Kidney (tissue), 14 donors: Measurements from ENCODE around the gene MCTP2. TPM values are rescaled to one million over a fixed set of nuclear protein-coding genes. Genes with fewer than 3 reads are reported as not detected.

Experiments
- DNase-seq, 5 donors: peaks; one replicate each; pipeline ENCODE4 v3.0.0-alpha.2; 2013 to 2020
- FAIRE-seq: peaks from 2 replicates; lab custom pipeline; 2012; peaks lifted over from hg19 to GRCh38; lab: Jason Lieb, UNC
- H3K27ac ChIP-seq, 2 donors: one replicate each; pipeline ENCODE4 v1.7.0; 2013; ENCODE audit warnings: low read depth in 2 of 2, low read length in 2 of 2, inconsistent platforms in 1 of 2
- H3K27me3 ChIP-seq: one replicate; pipeline ENCODE4 v1.7.1; 2013; ENCODE audit warnings: low read length, inconsistent platforms; ENCODE audit not compliant: control insufficient read depth, insufficient read depth
- H3K36me3 ChIP-seq, 3 donors: one replicate each; pipeline versions ENCODE4 v1.7.0 to v1.7.1; 2013; ENCODE audit warnings: low read length in 3 of 3, control low read depth in 1 of 3, inconsistent platforms in 1 of 3; ENCODE audit not compliant: insufficient read depth in 3 of 3, control insufficient read depth in 2 of 3
- H3K4me1 ChIP-seq, 3 donors: one replicate each; pipeline versions ENCODE4 v1.7.0 to v1.7.1; 2013; ENCODE audit warnings: low read length in 3 of 3, inconsistent platforms in 1 of 3, low read depth in 1 of 3; ENCODE audit not compliant: control insufficient read depth in 2 of 3, insufficient read depth in 2 of 3
- H3K4me3 ChIP-seq, 3 donors: one replicate each; pipeline versions ENCODE4 v1.7.0 to v1.8.1; 2013; ENCODE audit warnings: low read length in 3 of 3, control low read depth in 1 of 3, inconsistent platforms in 1 of 3
- H3K9ac ChIP-seq, 3 donors: one replicate each; pipeline versions ENCODE4 v1.7.0 to v1.7.1; 2013; ENCODE audit warnings: low read length in 3 of 3, control low read depth in 1 of 3, inconsistent platforms in 1 of 3
- H3K9me3 ChIP-seq, 3 donors: one replicate each; pipeline versions ENCODE4 v1.7.0 to v1.7.1; 2013; ENCODE audit warnings: low read length in 3 of 3, control low read depth in 1 of 3, inconsistent platforms in 1 of 3; ENCODE audit not compliant: control insufficient read depth in 2 of 3, insufficient read depth in 1 of 3
- CTCF ChIP-seq: IDR thresholded peaks from 3 replicates; pipeline ENCODE4 v1.5.1; 2012; ENCODE audit warnings: mild to moderate bottlenecking, moderate library complexity, borderline replicate concordance; ENCODE audit not compliant: insufficient read depth; ENCODE audit errors: extremely low read depth
- intact Hi-C: fragments of 100-400 bp; cut with DNase I; formaldehyde crosslinking; loops from one replicate; pipeline ENCODE4 v1.11.1; 2022
- polyA plus RNA-seq: library from polyadenylated mRNA; stranded (reverse); fragments of 350-450 nt; fragmentation: Illumina TruSeq; extraction: RNeasy Lipid Tissue Mini Kit (QIAGEN cat#74804); gene quantifications from one replicate; pipeline ENCODE4 v1.2.3, GENCODE V29; 2014; ENCODE audit warnings: low read depth, low replicate concordance; ENCODE audit not compliant: insufficient read depth
- total RNA-seq: library from RNA; stranded (reverse); fragmentation: NEBNext Ultra II Directional; extraction: Animal tissue kit (Norgen Biotek cat#: 25700); gene quantifications from one replicate; pipeline ENCODE4 v1.2.1, GENCODE V29; 2021
- donor health status: control.
- donor health status: control.
- donor health status: control.
- donor health status: control.
- donor health status: control.
- donor health status: DM: yes; HTN: yes; CAD: no.
- donor health status: Normal renal cell carcinoma (clear cell type).

The MCTP2 gene
- total and polyA plus RNA-seq, 2 donors from 2014 or later: 1.2 to 21.1 TPM

DNA sequence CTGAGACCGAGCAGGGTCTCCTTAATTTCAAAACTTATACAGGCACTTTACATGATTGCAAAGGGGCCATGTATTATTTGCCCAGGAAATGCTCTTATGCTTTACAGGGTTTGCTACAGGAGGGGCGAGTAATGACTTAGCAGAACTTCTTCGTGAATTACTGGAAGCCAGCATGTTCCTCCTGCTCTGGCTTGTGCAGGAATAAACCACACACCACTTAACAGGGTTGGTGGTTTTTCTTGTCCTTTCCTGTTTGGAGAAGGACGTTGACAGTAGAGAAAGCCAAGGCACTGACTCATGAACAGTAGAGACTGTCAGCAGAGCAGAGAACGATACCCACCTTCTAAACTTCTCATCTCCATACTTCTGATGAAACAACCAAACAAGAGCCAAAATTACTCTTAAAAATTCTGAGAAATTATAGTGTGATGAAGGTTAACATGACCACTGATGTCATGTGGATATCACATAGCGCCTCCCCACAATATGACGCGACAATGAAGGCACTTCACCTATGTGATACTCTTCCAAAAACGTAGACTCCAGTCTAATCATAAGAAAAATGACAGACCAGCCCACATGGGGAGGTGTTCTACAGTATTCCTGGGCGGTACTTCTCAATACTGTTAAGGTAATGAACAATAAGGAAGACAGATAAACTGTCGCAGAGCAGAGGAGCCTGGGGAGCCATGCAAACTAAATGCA is 24.7 kb upstream of the MCTP2 start:
- no peak overlapping the region for H3K27ac ChIP-seq
- intact Hi-C loops: no loop called here

DNA sequence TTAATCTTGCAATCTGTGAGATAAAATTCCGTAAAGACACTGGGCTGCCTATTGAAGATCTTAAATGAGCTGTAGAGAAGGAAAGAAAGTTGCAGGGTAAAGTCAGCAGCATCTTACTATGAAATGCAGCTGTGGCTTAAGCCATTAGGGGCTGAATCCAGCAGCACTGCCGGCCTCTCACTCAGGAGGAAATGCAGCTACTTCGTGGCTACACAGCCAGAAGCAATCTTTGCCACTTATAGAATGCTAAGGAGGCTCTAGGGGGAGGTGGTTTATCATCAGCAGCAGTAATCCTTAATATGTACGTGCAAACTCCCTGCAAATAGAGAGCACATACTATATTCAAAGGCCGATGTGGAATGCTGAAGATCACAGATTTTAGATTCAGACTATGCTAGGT is 19.1 kb upstream of the MCTP2 start:
- FAIRE-seq (no peak), DNase-seq (no peak)
- Histone ChIP-seq H3K36me3 (no peaks in the 10 kb centered on the region), H3K27ac (no peak overlapping the region), H3K4me1 (no peaks in the 10 kb centered on the region), H3K27me3 (no peaks in the 10 kb centered on the region), H3K9ac (no peak overlapping the region), H3K9me3 (no peaks in the 10 kb centered on the region), H3K4me3 (no peak overlapping the region)
- TF ChIP-seq CTCF: no peak
- intact Hi-C loops: no loop called here

More for the DNA sequence above, 24.7 kb upstream of the MCTP2 start:
- no peaks in the 10 kb centered on the region for H3K9me3 ChIP-seq
- no peaks in the 10 kb centered on the region for H3K4me1 ChIP-seq
- FAIRE-seq: no peak
- H3K4me3 ChIP-seq: no peak overlapping the region
- TF ChIP-seq CTCF: no peak
- H3K36me3 ChIP-seq: no peaks in the 10 kb centered on the region
- DNase-seq: no peak
- no peak overlapping the region for H3K9ac ChIP-seq
- no peaks in the 10 kb centered on the region for H3K27me3 ChIP-seq

GRCh38 chr15:94225616-94226015 is 5.7 kb upstream of the MCTP2 start:
- intact Hi-C loops: no loop called here
- no peak overlapping the region for H3K27ac ChIP-seq
- no peak overlapping the region for H3K4me3 ChIP-seq
- H3K36me3 ChIP-seq: no peaks in the 10 kb centered on the region
- FAIRE-seq (no peak), DNase-seq (no peak)
- H3K4me1 ChIP-seq: no peaks in the 10 kb centered on the region
- no peak for TF ChIP-seq CTCF
- H3K27me3 ChIP-seq: no peaks in the 10 kb centered on the region
- no peaks in the 10 kb centered on the region for H3K9me3 ChIP-seq
- H3K9ac ChIP-seq: no peak overlapping the region
